IMR-90 (cell line): ENCODE measurements around the gene PRR14L. TPM values are rescaled to one million over a fixed set of nuclear protein-coding genes. Genes with fewer than 3 reads are reported as not detected.

Source experiments
- ATAC-seq: fragments of 200-7000 bp; cut with Tn5 transposase; 2 replicates; pipeline ENCODE4 v1.9.1; 2020; ENCODE audit warnings: low read depth, mild to moderate bottlenecking, moderate library complexity
- BruUV-seq: library from RNA; stranded (reverse); fragments of 400-500 nt; replicated peaks from 2 replicates; lab custom pipeline; 2021; lab: Mats Ljungman, UMichigan
- CTCF ChIA-PET: fragments of 300-600 bp; formaldehyde crosslinking; extraction: SDS; loops from one replicate; lab custom pipeline; 2021; ENCODE audit warnings: antibody characterized with exemption; lab: Yijun Ruan, JAX
- POLR2A ChIA-PET: fragments of 300-600 bp; sonication (Branson Sonifier 250); formaldehyde crosslinking; loops from one replicate; lab custom pipeline; 2022; ENCODE audit warnings: antibody characterized with exemption; ENCODE audit not compliant: unreplicated experiment; lab: Charles Lee
- DNase-seq: peaks from one replicate; pipeline ENCODE4 v3.0.0; 2013
- H2AFZ ChIP-seq: replicated peaks from 2 replicates; pipeline ENCODE3; 2013; ENCODE audit warnings: low read length, mild to moderate bottlenecking; ENCODE audit not compliant: poor library complexity
- H2AK5ac ChIP-seq: 2 replicates; pipeline ENCODE4 v1.6.1; 2013; ENCODE audit warnings: low read depth, low read length, inconsistent platforms
- H2AK9ac ChIP-seq: replicated peaks from 2 replicates; pipeline ENCODE3; 2013; ENCODE audit warnings: mild to moderate bottlenecking, low read depth, low read length, moderate library complexity; ENCODE audit not compliant: poor library complexity
- H2BK120ac ChIP-seq: 2 replicates; pipeline ENCODE4 v1.6.1; 2013; ENCODE audit warnings: low read depth, low read length, inconsistent platforms
- H2BK15ac ChIP-seq: 3 replicates; pipeline ENCODE4 v1.6.1; 2013; ENCODE audit warnings: low read depth, low read length, inconsistent platforms
- H2BK20ac ChIP-seq: 2 replicates; pipeline ENCODE4 v1.6.1; 2013; ENCODE audit warnings: low read depth, mild to moderate bottlenecking, inconsistent platforms, low read length, moderate library complexity
- H2BK5ac ChIP-seq: 2 replicates; pipeline ENCODE4 v1.6.1; 2013; ENCODE audit warnings: mild to moderate bottlenecking, low read depth, low read length, inconsistent platforms; ENCODE audit not compliant: poor library complexity, severe bottlenecking
- H3K14ac ChIP-seq: replicated peaks from 2 replicates; pipeline ENCODE4 v1.6.1; 2013; ENCODE audit warnings: low read depth, low read length, inconsistent platforms
- H3K18ac ChIP-seq: 2 replicates; pipeline ENCODE4 v1.6.1; 2013; ENCODE audit warnings: low read depth, low read length, control low read depth
- H3K23ac ChIP-seq: 2 replicates; pipeline ENCODE4 v1.6.1; 2013; ENCODE audit warnings: low read depth, low read length, inconsistent platforms
- H3K27ac ChIP-seq: 2 replicates; pipeline ENCODE4 v1.5.1; 2013; ENCODE audit warnings: mild to moderate bottlenecking, control low read depth, low read length; ENCODE audit not compliant: insufficient read depth
- H3K27me3 ChIP-seq: 2 replicates; pipeline ENCODE4 v1.6.1; 2013; ENCODE audit warnings: low read length; ENCODE audit not compliant: control insufficient read depth, insufficient read depth
- H3K36me3 ChIP-seq: 2 replicates; pipeline ENCODE4 v1.6.1; 2013; ENCODE audit warnings: low read length, mixed read lengths; ENCODE audit not compliant: control insufficient read depth, insufficient read depth
- H3K4ac ChIP-seq: 2 replicates; pipeline ENCODE4 v1.6.1; 2013; ENCODE audit warnings: low read depth, low read length, inconsistent platforms
- H3K4me1 ChIP-seq: 2 replicates; pipeline ENCODE4 v1.6.1; 2013; ENCODE audit warnings: low read length, mixed read lengths; ENCODE audit not compliant: control insufficient read depth, insufficient read depth
- H3K4me2 ChIP-seq: 2 replicates; pipeline ENCODE4 v1.6.1; 2013; ENCODE audit warnings: low read depth, mild to moderate bottlenecking, control low read depth, low read length, moderate library complexity
- H3K4me3 ChIP-seq: 2 replicates; pipeline ENCODE4 v1.5.1; 2013; ENCODE audit warnings: low read depth, mild to moderate bottlenecking, control low read depth, low read length, moderate library complexity; ENCODE audit not compliant: insufficient read depth
- H3K56ac ChIP-seq: 2 replicates; pipeline ENCODE4 v1.6.1; 2013; ENCODE audit warnings: low read length, inconsistent platforms; ENCODE audit not compliant: insufficient read depth; ENCODE audit errors: extremely low read depth
- H3K79me1 ChIP-seq, 2 experiments: 2 replicates each; pipeline ENCODE4 v1.6.1; 2013; ENCODE audit warnings: low read length in 2 of 2, inconsistent platforms in 1 of 2, low read depth in 1 of 2
- H3K9ac ChIP-seq: 2 replicates; pipeline ENCODE4 v1.6.1; 2013; ENCODE audit warnings: low read depth, low read length, control low read depth
- H3K9me1 ChIP-seq: 2 replicates; pipeline ENCODE4 v1.6.1; 2013; ENCODE audit warnings: low read length, inconsistent platforms; ENCODE audit not compliant: insufficient read depth
- H3K9me3 ChIP-seq: 2 replicates; pipeline ENCODE4 v1.6.1; 2013; ENCODE audit warnings: low read length; ENCODE audit not compliant: control insufficient read depth, insufficient read depth
- H4K20me1 ChIP-seq: 2 replicates; pipeline ENCODE4 v1.6.1; 2013; ENCODE audit warnings: low read length, inconsistent platforms; ENCODE audit not compliant: insufficient read depth
- H4K5ac ChIP-seq: 2 replicates; pipeline ENCODE4 v1.6.1; 2013; ENCODE audit warnings: mild to moderate bottlenecking, low read depth, low read length, control low read depth
- H4K8ac ChIP-seq, 2 experiments: 2 replicates each; pipeline ENCODE4 v1.6.1; 2013; ENCODE audit warnings: low read depth in 2 of 2, low read length in 2 of 2, control low read depth in 1 of 2, inconsistent platforms in 1 of 2
- H4K91ac ChIP-seq: 2 replicates; pipeline ENCODE4 v1.6.1; 2013; ENCODE audit warnings: low read depth, low read length, inconsistent platforms; ENCODE audit not compliant: insufficient read depth
- CHD1 ChIP-seq: IDR thresholded peaks from 2 replicates; pipeline ENCODE4 v1.6.1; 2012; ENCODE audit warnings: low read depth, low read length, improper control_type of control experiment
- FOS ChIP-seq: fragments of 150-350 bp; IDR thresholded peaks from 2 replicates; pipeline ENCODE4 v1.6.1; 2016; ENCODE audit warnings: low read depth, low read length
- MAFK ChIP-seq: IDR thresholded peaks from 2 replicates; pipeline ENCODE4 v1.6.1; 2012; ENCODE audit warnings: low read depth, low read length, improper control_type of control experiment
- MXI1 ChIP-seq: IDR thresholded peaks from 2 replicates; pipeline ENCODE4 v1.6.1; 2012; ENCODE audit warnings: low read depth, mild to moderate bottlenecking, low read length, moderate library complexity, borderline replicate concordance
- NFE2L2 ChIP-seq: fragments of 150-350 bp; IDR thresholded peaks from 2 replicates; pipeline ENCODE4 v1.6.1; 2016; ENCODE audit warnings: low read depth, mild to moderate bottlenecking, low read length
- POLR2A ChIP-seq: IDR thresholded peaks from 2 replicates; pipeline ENCODE4 v1.6.1; 2012; ENCODE audit warnings: mild to moderate bottlenecking, low read depth, low read length
- RFX5 ChIP-seq: IDR thresholded peaks from 2 replicates; pipeline ENCODE4 v1.8.0; 2012; ENCODE audit warnings: low read depth, mild to moderate bottlenecking, low read length, moderate library complexity
- WGBS, 2 experiments: methylation state at CpG; one replicate each; pipeline versions ENCODE4 v1.1.5 to v1.1.7; 2013; ENCODE audit warnings: missing lambda C conversion rate in 2 of 2; ENCODE audit not compliant: insufficient read length in 1 of 2; ENCODE audit errors: extremely low coverage in 2 of 2; 5-methylcytosine and 5-hydroxymethylcytosine counted together
- dilution Hi-C: fragments of 300-500 bp; cut with HindIII; formaldehyde crosslinking; loops from one replicate; pipeline ENCODE4 v1.14.3; 2018; ENCODE audit warnings: low sequenced_read_pairs; ENCODE audit not compliant: unreplicated experiment
- in situ Hi-C: fragments of 300-500 bp; cut with MboI; formaldehyde crosslinking; loops from 3 replicates; pipeline ENCODE4 v1.14.3; 2019; ENCODE audit warnings: low sequenced_read_pairs, inconsistent platforms, mixed read lengths
- intact Hi-C: fragments of 100-400 bp; cut with micrococcal nuclease; formaldehyde crosslinking; loops from 2 replicates; pipeline ENCODE4 v1.10.0; 2022
- polyA plus RNA-seq, 3 experiments: library from polyadenylated mRNA; depleted of rRNA; stranded (reverse); fragments of >200 nt; gene quantifications; 2 replicates each; pipeline ENCODE4 v1.2.3, GENCODE V29; 2012; ENCODE audit warnings: low replicate concordance in 1 of 3
- total RNA-seq: library from RNA; depleted of rRNA; stranded (reverse); fragments of >200 nt; gene quantifications from 2 replicates; pipeline ENCODE4 v1.2.3, GENCODE V29; 2012
- TF ChIP-seq, protein P1 (sequence below): fragments of 150-350 bp; IDR thresholded peaks from 2 replicates; pipeline ENCODE4 v1.6.1; 2017; ENCODE audit warnings: mild to moderate bottlenecking, antibody characterized with exemption, low read length, low read depth

The PRR14L gene
- total and polyA plus RNA-seq, 2 of the 4 experiments (the other 2 are of a cell fraction), result 9.0 to 19.7 TPM

DNA sequence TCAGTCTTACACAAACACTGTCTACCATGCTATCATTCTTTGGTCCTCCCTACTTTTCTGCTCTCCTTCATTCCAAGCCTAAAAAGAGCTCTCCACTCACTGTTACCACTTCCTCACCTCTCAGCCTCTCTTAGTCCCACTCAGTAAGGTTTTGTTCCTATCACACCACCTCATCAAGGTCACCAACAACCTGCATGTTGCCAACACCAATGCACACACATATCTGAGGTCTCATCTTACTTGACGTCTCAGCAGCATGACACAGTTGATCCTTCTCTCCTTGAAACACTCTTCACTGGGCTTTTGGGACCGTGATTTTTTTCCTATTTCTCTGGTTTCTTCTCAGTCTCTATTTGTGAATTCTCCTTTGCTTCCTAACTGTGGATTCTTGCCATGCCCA is 96.0 kb downstream of the PRR14L start:
- H3K36me3 ChIP-seq, result peaks cover 3% of the 10 kb centered on the region; the same call in 1 of the 2 replicates
- TF ChIP-seq, protein P1, sequence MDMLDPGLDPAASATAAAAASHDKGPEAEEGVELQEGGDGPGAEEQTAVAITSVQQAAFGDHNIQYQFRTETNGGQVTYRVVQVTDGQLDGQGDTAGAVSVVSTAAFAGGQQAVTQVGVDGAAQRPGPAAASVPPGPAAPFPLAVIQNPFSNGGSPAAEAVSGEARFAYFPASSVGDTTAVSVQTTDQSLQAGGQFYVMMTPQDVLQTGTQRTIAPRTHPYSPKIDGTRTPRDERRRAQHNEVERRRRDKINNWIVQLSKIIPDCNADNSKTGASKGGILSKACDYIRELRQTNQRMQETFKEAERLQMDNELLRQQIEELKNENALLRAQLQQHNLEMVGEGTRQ, result no peak
- TF ChIP-seq RFX5 (no peak), MXI1 (no peak), POLR2A (no peak), FOS (no peak), CHD1 (no peak), MAFK (no peak), NFE2L2 (no peak)
- dilution Hi-C loops, result no loop called here
- H4K8ac ChIP-seq, result 0 out of 4 replicates have a peak overlapping the region, but pooled peaks of 1 of the 2 experiments have one; percentile 60
- peaks cover 12% of the 10 kb centered on the region for H3K4me1 ChIP-seq
- H3K4me3 ChIP-seq, result no peak overlapping the region
- H3K79me1 ChIP-seq, result peaks cover 41 to 73% of the 10 kb centered on the region in 2 experiments
- no TSS peak for BruUV-seq
- no peak overlapping the region for H3K56ac ChIP-seq
- 0 out of 2 replicates have a peak overlapping the region, but pooled peaks have one; percentile 3 for H3K14ac ChIP-seq
- no peak overlapping the region for H2BK5ac ChIP-seq
- H4K91ac ChIP-seq, result peak overlapping the region; percentile 62; the same call in 1 of the 2 replicates
- ChIA-PET POLR2A (no interaction called here), CTCF (no interaction called here)
- H3K18ac ChIP-seq, result no peak overlapping the region; the same call in 1 of the 2 replicates
- no peak overlapping the region for H3K27ac ChIP-seq
- H4K5ac ChIP-seq, result peak overlapping the region; percentile 68; the same call in 1 of the 2 replicates
- no peaks in the 10 kb centered on the region for H3K9me3 ChIP-seq
- H2BK15ac ChIP-seq, result peak overlapping the region; percentile 47; the same call in 1 of the 3 replicates
- DNase-seq (no peak), ATAC-seq (no peak)
- peak overlapping the region; percentile 78; the same call in 1 of the 2 replicates for H3K4ac ChIP-seq
- H4K20me1 ChIP-seq, result no peaks in the 10 kb centered on the region; the same call in 1 of the 2 replicates
- no peak overlapping the region for H2AK9ac ChIP-seq
- H2BK20ac ChIP-seq, result peak overlapping the region; percentile 39
- intact Hi-C loops, result no loop called here
- H3K27me3 ChIP-seq, result no peaks in the 10 kb centered on the region
- no peak overlapping the region for H3K9ac ChIP-seq
- H3K4me2 ChIP-seq, result no peak overlapping the region
- peak overlapping the region; percentile 23; the same call in 1 of the 2 replicates for H3K23ac ChIP-seq
- H2AFZ ChIP-seq, result no peak overlapping the region
- H2AK5ac ChIP-seq, result peak overlapping the region; percentile 92
- peaks cover 20% of the 10 kb centered on the region for H3K9me1 ChIP-seq
- no CpG with 5 or more reads among the region's 2 CpGs for WGBS, 2 experiments
- H2BK120ac ChIP-seq, result no peak overlapping the region
- in situ Hi-C loops, result no loop called here
